Fibroblast of upper back skin (primary cell): ENCODE results near the gene IGFL2.
A peak's percentile ranks its signal among the peaks of the same experiment; 100 is the strongest.
"Not testable (repeated sequence)": the region's sequence is repeated elsewhere in the genome, so short reads cannot be mapped to it uniquely, and the experiment has no call there.

Experiments
- DNase-seq: peaks from one replicate; pipeline ENCODE4 v3.0.0-alpha.2; 2013

Gene IGFL2

GRCh38 chr19:46191972-46192371 lies 43.9 kb downstream of the IGFL2 start:
- DNase-seq: no peak

- DNase-seq: not testable (repeated sequence)
Observed at GRCh38 chr19:46192626-46192991, 44.6 kb downstream of the IGFL2 start.

- peak; percentile 65 for DNase-seq
Observed at GRCh38 chr19:46192992-46193650, 45.1 kb downstream of the IGFL2 start.

- no peak for DNase-seq
Observed at GRCh38 chr19:46193678-46194077, 45.6 kb downstream of the IGFL2 start.

GRCh38 chr19:46195104-46195503 lies 47.1 kb downstream of the IGFL2 start:
- DNase-seq: no peak

- DNase-seq: not testable (repeated sequence)
Observed at GRCh38 chr19:46195919-46196318, 47.9 kb downstream of the IGFL2 start.

- DNase-seq: no peak
Observed at GRCh38 chr19:46196410-46197124, 48.5 kb downstream of the IGFL2 start.

GRCh38 chr19:46197314-46198070 lies 49.5 kb downstream of the IGFL2 start:
- DNase-seq: no peak

- DNase-seq: no peak
Observed at GRCh38 chr19:46198756-46199155, 50.7 kb downstream of the IGFL2 start.

- DNase-seq: no peak
Observed at GRCh38 chr19:46201454-46202310, 53.6 kb downstream of the IGFL2 start.

GRCh38 chr19:46202426-46202825 lies 54.4 kb downstream of the IGFL2 start:
- no peak for DNase-seq

- DNase-seq: no peak
Observed at GRCh38 chr19:46202872-46203860, 55.1 kb downstream of the IGFL2 start.

GRCh38 chr19:46204008-46204407 lies 56.0 kb downstream of the IGFL2 start:
- DNase-seq: no peak

- DNase-seq: no peak
Observed at GRCh38 chr19:46205183-46205984, 57.3 kb downstream of the IGFL2 start.

- no peak for DNase-seq
Observed at GRCh38 chr19:46206176-46206575, 58.1 kb downstream of the IGFL2 start.

- DNase-seq: no peak
Observed at GRCh38 chr19:46206682-46207081, 58.6 kb downstream of the IGFL2 start.

GRCh38 chr19:46207858-46208257 lies 59.8 kb downstream of the IGFL2 start:
- DNase-seq: not testable (repeated sequence)

GRCh38 chr19:46209051-46209450 lies 61.0 kb downstream of the IGFL2 start:
- no peak for DNase-seq

- no peak for DNase-seq
Observed at GRCh38 chr19:46209472-46209871, 61.4 kb downstream of the IGFL2 start.

- DNase-seq: no peak
Observed at GRCh38 chr19:46210669-46211068, 62.6 kb downstream of the IGFL2 start.
